Subcutaneous abdominal adipose tissue (tissue), 5 donors: ENCODE measurements around the gene MSI2.
"Not testable (repeated sequence)": the region's sequence is repeated elsewhere in the genome, so short reads cannot be mapped to it uniquely, and the experiment has no call there.

Experiments used
- H3K27ac ChIP-seq: one replicate; pipeline ENCODE4 v1.7.0; 2013; ENCODE audit warnings: low read depth, mild to moderate bottlenecking, inconsistent platforms, low read length, moderate library complexity
- H3K27me3 ChIP-seq, 5 donors: one replicate each; pipeline ENCODE4 v1.7.0; 2013; ENCODE audit warnings: low read length in 5 of 5, inconsistent platforms in 1 of 5; ENCODE audit not compliant: control insufficient read depth in 5 of 5, insufficient read depth in 4 of 5
- H3K36me3 ChIP-seq, 5 donors: one replicate each; pipeline ENCODE4 v1.7.0; 2013; ENCODE audit warnings: low read length in 5 of 5; ENCODE audit not compliant: control insufficient read depth in 5 of 5, insufficient read depth in 5 of 5
- H3K4me1 ChIP-seq, 5 donors: one replicate each; pipeline ENCODE4 v1.7.0; 2013; ENCODE audit warnings: low read length in 5 of 5, mild to moderate bottlenecking in 3 of 5, moderate library complexity in 1 of 5; ENCODE audit not compliant: control insufficient read depth in 5 of 5, insufficient read depth in 5 of 5
- H3K4me3 ChIP-seq, 5 donors: one replicate each; pipeline ENCODE4 v1.7.0; 2013; ENCODE audit warnings: low read length in 5 of 5, low read depth in 1 of 5
- H3K9ac ChIP-seq, 5 donors: one replicate each; pipeline ENCODE4 v1.7.0; 2013; ENCODE audit warnings: low read length in 5 of 5, mild to moderate bottlenecking in 4 of 5, moderate library complexity in 3 of 5
- H3K9me3 ChIP-seq, 5 donors: one replicate each; pipeline ENCODE4 v1.7.0; 2013; ENCODE audit warnings: low read length in 5 of 5; ENCODE audit not compliant: control insufficient read depth in 5 of 5
- donor health status: healthy.
- donor health status: healthy.
- donor health status: healthy.
- donor health status: healthy.
- donor health status: healthy.

The MSI2 gene

GRCh38 chr17:57222422-57222821 is 33.9 kb upstream of the MSI2 start:
- H3K27me3 ChIP-seq, H3K27ac ChIP-seq, H3K4me1 ChIP-seq, H3K9ac ChIP-seq, H3K36me3 ChIP-seq, H3K4me3 ChIP-seq: not testable (repeated sequence)
- peaks cover 0 to 16% (median 6%) of the 10 kb centered on the region in 5 donors for H3K9me3 ChIP-seq

GRCh38 chr17:57225127-57225526 is 31.2 kb upstream of the MSI2 start:
- H3K27ac ChIP-seq: no peak overlapping the region
- H3K27me3 ChIP-seq: no peaks in the 10 kb centered on the region
- no peak overlapping the region for H3K9ac ChIP-seq
- H3K9me3 ChIP-seq: peaks cover 0 to 16% (median 6%) of the 10 kb centered on the region in 5 donors
- no peak overlapping the region for H3K4me3 ChIP-seq
- H3K36me3 ChIP-seq: no peaks in the 10 kb centered on the region
- H3K4me1 ChIP-seq: peaks cover 0 to 4% (median 0%) of the 10 kb centered on the region in 5 donors

- Histone ChIP-seq H3K27me3 (peaks cover 0 to under 1% (median 0%) of the 10 kb centered on the region in 5 donors), H3K36me3 (no peaks in the 10 kb centered on the region), H3K27ac (no peak overlapping the region), H3K9ac (no peak overlapping the region), H3K4me3 (no peak overlapping the region), H3K4me1 (peaks cover 0 to 4% (median 0%) of the 10 kb centered on the region in 5 donors), H3K9me3 (peaks cover 0 to 5% (median 3%) of the 10 kb centered on the region in 5 donors)
Observed at GRCh38 chr17:57226793-57227192, 29.5 kb upstream of the MSI2 start.

- H3K27ac ChIP-seq: no peak overlapping the region
- peaks cover 0 to 4% (median 0%) of the 10 kb centered on the region in 5 donors for H3K4me1 ChIP-seq
- peaks cover 0 to 7% (median 0%) of the 10 kb centered on the region in 5 donors for H3K27me3 ChIP-seq
- no peaks in the 10 kb centered on the region for H3K36me3 ChIP-seq
- H3K4me3 ChIP-seq: no peak overlapping the region
- H3K9me3 ChIP-seq: no peaks in the 10 kb centered on the region
- H3K9ac ChIP-seq: no peak overlapping the region
Observed at GRCh38 chr17:57228911-57229310, 27.4 kb upstream of the MSI2 start.

GRCh38 chr17:57234061-57234738 is 22.1 kb upstream of the MSI2 start:
- Histone ChIP-seq H3K9ac (no peak overlapping the region), H3K36me3 (no peaks in the 10 kb centered on the region), H3K4me1 (no peaks in the 10 kb centered on the region), H3K4me3 (no peak overlapping the region), H3K27ac (no peak overlapping the region), H3K9me3 (no peaks in the 10 kb centered on the region), H3K27me3 (peaks cover 7 to 13% (median 8%) of the 10 kb centered on the region in 5 donors)

- Histone ChIP-seq H3K27ac (no peak overlapping the region), H3K4me1 (no peaks in the 10 kb centered on the region), H3K4me3 (no peak overlapping the region), H3K9ac (no peak overlapping the region), H3K9me3 (no peaks in the 10 kb centered on the region), H3K27me3 (peaks cover 7 to 13% (median 8%) of the 10 kb centered on the region in 5 donors), H3K36me3 (no peaks in the 10 kb centered on the region)
Observed at GRCh38 chr17:57234739-57235092, 21.6 kb upstream of the MSI2 start.

GRCh38 chr17:57235124-57235523 is 21.2 kb upstream of the MSI2 start:
- H3K27ac ChIP-seq: no peak overlapping the region
- H3K9ac ChIP-seq: no peak overlapping the region

GRCh38 chr17:57236686-57237299 is 19.5 kb upstream of the MSI2 start:
- H3K36me3 ChIP-seq: no peaks in the 10 kb centered on the region
- no peak overlapping the region for H3K4me3 ChIP-seq
- peaks cover 7 to 13% (median 8%) of the 10 kb centered on the region in 5 donors for H3K27me3 ChIP-seq
- H3K9me3 ChIP-seq: no peaks in the 10 kb centered on the region
- H3K9ac ChIP-seq: no peak overlapping the region
- no peaks in the 10 kb centered on the region for H3K4me1 ChIP-seq
- H3K27ac ChIP-seq: no peak overlapping the region

More at GRCh38 chr17:57235124-57235523, 21.2 kb upstream of the MSI2 start:
- H3K36me3 ChIP-seq: no peaks in the 10 kb centered on the region
- peaks cover 7 to 13% (median 8%) of the 10 kb centered on the region in 5 donors for H3K27me3 ChIP-seq
- H3K4me1 ChIP-seq: no peaks in the 10 kb centered on the region
- no peak overlapping the region for H3K4me3 ChIP-seq
- H3K9me3 ChIP-seq: no peaks in the 10 kb centered on the region

GRCh38 chr17:57240648-57241047 is 15.7 kb upstream of the MSI2 start:
- H3K36me3 ChIP-seq: no peaks in the 10 kb centered on the region
- no peak overlapping the region for H3K27ac ChIP-seq
- H3K9ac ChIP-seq: no peak overlapping the region
- no peaks in the 10 kb centered on the region for H3K4me1 ChIP-seq
- no peak overlapping the region for H3K4me3 ChIP-seq
- H3K27me3 ChIP-seq: peaks cover 0 to 14% (median 7%) of the 10 kb centered on the region in 5 donors
- no peaks in the 10 kb centered on the region for H3K9me3 ChIP-seq

- H3K27ac ChIP-seq: no peak overlapping the region
- peaks cover 0 to 10% (median 5%) of the 10 kb centered on the region in 5 donors for H3K27me3 ChIP-seq
- H3K4me1 ChIP-seq: no peaks in the 10 kb centered on the region
- H3K9ac ChIP-seq: no peak overlapping the region
- H3K4me3 ChIP-seq: no peak overlapping the region
- no peaks in the 10 kb centered on the region for H3K9me3 ChIP-seq
- H3K36me3 ChIP-seq: no peaks in the 10 kb centered on the region
Observed at GRCh38 chr17:57242148-57242547, 14.2 kb upstream of the MSI2 start.
